Prostate gland (tissue), 2 donors: ENCODE data around the gene TBC1D14.

Experiments
- POLR2A ChIP-seq: fragments of 450-650 bp; IDR thresholded peaks from one replicate; pipeline ENCODE4 v1.6.1; 2016; ENCODE audit warnings: antibody characterized with exemption, mild to moderate bottlenecking
- POLR2AphosphoS5 ChIP-seq: sonication (generic); formaldehyde crosslinking; IDR thresholded peaks from one replicate; pipeline ENCODE4 v1.6.1; 2017; ENCODE audit warnings: antibody characterized with exemption
- TF ChIP-seq, protein P1 (sequence below), 4 experiments: fragments of 200-600 bp in 2 of 4; fragments of 450-650 bp in 2 of 4; sonication (generic) in 2 of 4; IDR thresholded peaks; 1 replicate in 3 of 4; 2 replicates in 1 of 4; pipeline ENCODE4 v1.5.1; 2016 to 2019; ENCODE audit warnings: antibody characterized with exemption in 4 of 4, mild to moderate bottlenecking in 2 of 4, moderate library complexity in 2 of 4

DNA sequence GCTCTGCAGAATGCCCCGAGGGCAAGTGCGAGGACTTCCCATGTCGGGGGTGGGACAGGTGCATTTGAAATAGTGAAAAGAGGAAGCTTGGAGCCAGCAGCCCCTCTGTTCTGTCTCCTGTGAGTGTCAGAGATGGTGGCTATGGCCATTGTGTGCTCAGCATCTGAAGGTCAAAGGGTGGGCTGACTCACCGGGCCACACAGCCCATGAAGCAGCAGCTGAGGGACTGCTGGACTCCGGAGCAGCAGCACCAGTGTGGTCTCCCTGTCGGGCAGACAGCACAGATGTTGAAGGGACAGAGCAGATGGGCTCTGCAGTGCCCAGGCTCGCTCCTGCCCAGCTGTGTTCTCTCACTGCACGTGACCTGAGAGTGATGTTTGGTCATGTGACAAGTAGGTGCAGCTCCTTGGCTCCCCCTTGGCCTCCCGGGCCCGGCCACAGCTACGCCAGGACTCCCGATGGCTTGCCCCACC is 53.5 kb downstream of the TBC1D14 start:
- TF ChIP-seq, protein P1, sequence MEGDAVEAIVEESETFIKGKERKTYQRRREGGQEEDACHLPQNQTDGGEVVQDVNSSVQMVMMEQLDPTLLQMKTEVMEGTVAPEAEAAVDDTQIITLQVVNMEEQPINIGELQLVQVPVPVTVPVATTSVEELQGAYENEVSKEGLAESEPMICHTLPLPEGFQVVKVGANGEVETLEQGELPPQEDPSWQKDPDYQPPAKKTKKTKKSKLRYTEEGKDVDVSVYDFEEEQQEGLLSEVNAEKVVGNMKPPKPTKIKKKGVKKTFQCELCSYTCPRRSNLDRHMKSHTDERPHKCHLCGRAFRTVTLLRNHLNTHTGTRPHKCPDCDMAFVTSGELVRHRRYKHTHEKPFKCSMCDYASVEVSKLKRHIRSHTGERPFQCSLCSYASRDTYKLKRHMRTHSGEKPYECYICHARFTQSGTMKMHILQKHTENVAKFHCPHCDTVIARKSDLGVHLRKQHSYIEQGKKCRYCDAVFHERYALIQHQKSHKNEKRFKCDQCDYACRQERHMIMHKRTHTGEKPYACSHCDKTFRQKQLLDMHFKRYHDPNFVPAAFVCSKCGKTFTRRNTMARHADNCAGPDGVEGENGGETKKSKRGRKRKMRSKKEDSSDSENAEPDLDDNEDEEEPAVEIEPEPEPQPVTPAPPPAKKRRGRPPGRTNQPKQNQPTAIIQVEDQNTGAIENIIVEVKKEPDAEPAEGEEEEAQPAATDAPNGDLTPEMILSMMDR (IDR thresholded peaks at IDR 0.05): no peak
- TF ChIP-seq POLR2AphosphoS5: no peak
- TF ChIP-seq POLR2A: no peak
